PC-3 (cell line): ENCODE results near the gene NAGPA.
"Not testable (repeated sequence)": the region's sequence is repeated elsewhere in the genome, so short reads cannot be mapped to it uniquely, and the experiment has no call there.

ENCODE experiments used
- CTCF ChIP-seq: fragments of 300-600 bp; sonication (generic); conservative IDR thresholded peaks from 2 replicates; pipeline ENCODE4 v1.5.1; 2017; ENCODE audit warnings: antibody characterized with exemption, low read depth, mild to moderate bottlenecking, low read length
- EZH2 ChIP-seq: fragments of 300-600 bp; sonication (generic); IDR thresholded peaks from one replicate; pipeline ENCODE4 v1.6.1; 2017; ENCODE audit warnings: antibody characterized with exemption, mild to moderate bottlenecking, low read length; ENCODE audit not compliant: unreplicated experiment

- TF ChIP-seq EZH2, CTCF: not testable (repeated sequence)
Measured at GRCh38 chr16:5080996-5081395, 47.3 kb upstream of the NAGPA start.
